Measurements from ENCODE around the gene PCSK6. TPM values are rescaled to one million over a fixed set of nuclear protein-coding genes. Genes with fewer than 3 reads are reported as not detected.
"Not testable (repeated sequence)": the region's sequence is repeated elsewhere in the genome, so short reads cannot be mapped to it uniquely, and the experiment has no call there.

PCSK6 gene
- total RNA-seq, 1 experiment from 2014 or later: 11.5 TPM

GRCh38 chr15:101432982-101433381 lies 56.5 kb downstream of the PCSK6 start:
- no peak for DNase-seq (ENCODE audit: low read depth, low spot score)
- in situ Hi-C loops (cut with HindIII; ENCODE audit: low pct_unique_long_range_greater_than_20kb, low sequenced_read_pairs): no loop called here

GRCh38 chr15:101431748-101432147 lies 57.8 kb downstream of the PCSK6 start:
- no peak for DNase-seq (ENCODE audit: low read depth, low spot score)
- in situ Hi-C loops (cut with HindIII; ENCODE audit: low pct_unique_long_range_greater_than_20kb, low sequenced_read_pairs): no loop called here

GRCh38 chr15:101431301-101431700 lies 58.2 kb downstream of the PCSK6 start:
- in situ Hi-C loops (cut with HindIII; ENCODE audit: low pct_unique_long_range_greater_than_20kb, low sequenced_read_pairs): no loop called here
- DNase-seq (ENCODE audit: low read depth, low spot score): no peak

GRCh38 chr15:101429646-101430045 lies 59.9 kb downstream of the PCSK6 start:
- in situ Hi-C loops (cut with HindIII; ENCODE audit: low pct_unique_long_range_greater_than_20kb, low sequenced_read_pairs): no loop called here
- DNase-seq (ENCODE audit: low read depth, low spot score): no peak

GRCh38 chr15:101429191-101429590 lies 60.3 kb downstream of the PCSK6 start:
- in situ Hi-C loops (cut with HindIII; ENCODE audit: low pct_unique_long_range_greater_than_20kb, low sequenced_read_pairs): no loop called here
- no peak for DNase-seq (ENCODE audit: low read depth, low spot score)

GRCh38 chr15:101428758-101429157 lies 60.7 kb downstream of the PCSK6 start:
- DNase-seq (ENCODE audit: low read depth, low spot score): no peak
- in situ Hi-C loops (cut with HindIII; ENCODE audit: low pct_unique_long_range_greater_than_20kb, low sequenced_read_pairs): no loop called here

- no peak for DNase-seq (ENCODE audit: low read depth, low spot score)
- in situ Hi-C loops (cut with HindIII; ENCODE audit: low pct_unique_long_range_greater_than_20kb, low sequenced_read_pairs): no loop called here
Observed at GRCh38 chr15:101427606-101428487, 61.7 kb downstream of the PCSK6 start.

GRCh38 chr15:101426761-101427333 lies 62.7 kb downstream of the PCSK6 start:
- in situ Hi-C loops (cut with HindIII; ENCODE audit: low pct_unique_long_range_greater_than_20kb, low sequenced_read_pairs): no loop called here
- DNase-seq (ENCODE audit: low read depth, low spot score): no peak

- no peak for DNase-seq (ENCODE audit: low read depth, low spot score)
- in situ Hi-C loops (cut with HindIII; ENCODE audit: low pct_unique_long_range_greater_than_20kb, low sequenced_read_pairs): no loop called here
Observed at GRCh38 chr15:101425787-101426365, 63.6 kb downstream of the PCSK6 start.

- in situ Hi-C loops (cut with HindIII; ENCODE audit: low pct_unique_long_range_greater_than_20kb, low sequenced_read_pairs): no loop called here
- no peak for DNase-seq (ENCODE audit: low read depth, low spot score)
Observed at GRCh38 chr15:101424984-101425383, 64.5 kb downstream of the PCSK6 start.

GRCh38 chr15:101420232-101420631 lies 69.3 kb downstream of the PCSK6 start:
- in situ Hi-C loops (cut with HindIII; ENCODE audit: low pct_unique_long_range_greater_than_20kb, low sequenced_read_pairs): no loop called here
- DNase-seq (ENCODE audit: low read depth, low spot score): no peak

- DNase-seq (ENCODE audit: low read depth, low spot score); in situ Hi-C loops (cut with HindIII; ENCODE audit: low pct_unique_long_range_greater_than_20kb, low sequenced_read_pairs): not testable (repeated sequence)
Observed at GRCh38 chr15:101416475-101416874, 73.0 kb downstream of the PCSK6 start.

- in situ Hi-C loops (cut with HindIII; ENCODE audit: low pct_unique_long_range_greater_than_20kb, low sequenced_read_pairs): no loop called here
- no peak for DNase-seq (ENCODE audit: low read depth, low spot score)
Observed at GRCh38 chr15:101413239-101413638, 76.3 kb downstream of the PCSK6 start.

- in situ Hi-C loops (cut with HindIII; ENCODE audit: low pct_unique_long_range_greater_than_20kb, low sequenced_read_pairs): no loop called here
- no peak for DNase-seq (ENCODE audit: low read depth, low spot score)
Observed at GRCh38 chr15:101411581-101411980, 77.9 kb downstream of the PCSK6 start.

GRCh38 chr15:101411085-101411484 lies 78.4 kb downstream of the PCSK6 start:
- in situ Hi-C loops (cut with HindIII; ENCODE audit: low pct_unique_long_range_greater_than_20kb, low sequenced_read_pairs): no loop called here
- DNase-seq (ENCODE audit: low read depth, low spot score): no peak

- in situ Hi-C loops (cut with HindIII; ENCODE audit: low pct_unique_long_range_greater_than_20kb, low sequenced_read_pairs): no loop called here
- no peak for DNase-seq (ENCODE audit: low read depth, low spot score)
Observed at GRCh38 chr15:101410612-101411011, 78.9 kb downstream of the PCSK6 start.

- no peak for DNase-seq (ENCODE audit: low read depth, low spot score)
- in situ Hi-C loops (cut with HindIII; ENCODE audit: low pct_unique_long_range_greater_than_20kb, low sequenced_read_pairs): no loop called here
Observed at GRCh38 chr15:101409621-101410020, 79.9 kb downstream of the PCSK6 start.

- in situ Hi-C loops (cut with HindIII; ENCODE audit: low pct_unique_long_range_greater_than_20kb, low sequenced_read_pairs): no loop called here
- DNase-seq (ENCODE audit: low read depth, low spot score): no peak
Observed at GRCh38 chr15:101407966-101408775, 81.3 kb downstream of the PCSK6 start.
